Left lung (tissue), 10 donors: ENCODE measurements around the gene SLC26A2. TPM values are rescaled to one million over a fixed set of nuclear protein-coding genes. Genes with fewer than 3 reads are reported as not detected.
"Not testable (repeated sequence)": the region's sequence is repeated elsewhere in the genome, so short reads cannot be mapped to it uniquely, and the experiment has no call there.

ENCODE experiments used
- ATAC-seq: fragments of 200-7000 bp; cut with Tn5 transposase; one replicate; pipeline ENCODE4 v1.9.1; 2020; ENCODE audit warnings: moderate library complexity
- DNase-seq, 4 donors: peaks; one replicate each; pipeline ENCODE4 v3.0.0-alpha.2; 2013 to 2020
- H3K27ac ChIP-seq, 2 donors: fragments of 200-600 bp; sonication (generic) in 1 of 2; one replicate each; pipeline versions ENCODE4 v1.5.0 to v1.8.0; 2020 to 2021
- H3K27me3 ChIP-seq, 2 donors: fragments of 200-600 bp; sonication (generic) in 1 of 2; one replicate each; pipeline versions ENCODE4 v1.5.0 to v1.8.0; 2020 to 2021
- H3K36me3 ChIP-seq, 2 donors: fragments of 200-600 bp; sonication (generic) in 1 of 2; one replicate each; pipeline versions ENCODE4 v1.5.0 to v1.8.0; 2020 to 2021
- H3K4me1 ChIP-seq, 2 donors: fragments of 200-600 bp; one replicate each; pipeline ENCODE4 v1.8.0; 2021
- H3K4me3 ChIP-seq, 2 donors: fragments of 200-600 bp; sonication (generic) in 1 of 2; one replicate each; pipeline versions ENCODE4 v1.5.0 to v1.8.0; 2020 to 2021; ENCODE audit warnings: mild to moderate bottlenecking in 1 of 2
- H3K9me3 ChIP-seq, 2 donors: fragments of 200-600 bp; sonication (generic) in 1 of 2; one replicate each; pipeline versions ENCODE4 v1.5.0 to v1.8.0; 2020 to 2021
- intact Hi-C, 2 donors: fragments of 100-400 bp; cut with DNase I; formaldehyde crosslinking; loops; one replicate each; pipeline versions ENCODE4 v1.11.2 to v1.14.2; 2022
- polyA plus RNA-seq, 6 donors: library from polyadenylated mRNA; unstranded; fragments of 120-200 nt; gene quantifications; one replicate each; pipeline ENCODE4 v1.2.1, GENCODE V29; 2013; ENCODE audit not compliant: insufficient read length in 6 of 6
- total RNA-seq, 2 donors: library from RNA; stranded (reverse); fragmentation: NEBNext Ultra II Directional; extraction: Animal tissue kit (Norgen Biotek cat#: 25700); gene quantifications; one replicate each; pipeline ENCODE4 v1.2.1, GENCODE V29; 2021
- TF ChIP-seq, protein P1 (sequence below), 2 donors: fragments of 200-600 bp; sonication (generic) in 1 of 2; IDR thresholded peaks; one replicate each; pipeline versions ENCODE4 v1.5.0 to v1.8.0; 2021; ENCODE audit warnings: antibody characterized with exemption in 2 of 2
- donor health status: DM: no; HTN: yes; CAD: no.
- donor health status: DM: no; HTN: no; CAD: no.

SLC26A2 gene
- total and polyA plus RNA-seq, 8 donors, result 14.3 to 23.6 (median 21.6) TPM

DNA sequence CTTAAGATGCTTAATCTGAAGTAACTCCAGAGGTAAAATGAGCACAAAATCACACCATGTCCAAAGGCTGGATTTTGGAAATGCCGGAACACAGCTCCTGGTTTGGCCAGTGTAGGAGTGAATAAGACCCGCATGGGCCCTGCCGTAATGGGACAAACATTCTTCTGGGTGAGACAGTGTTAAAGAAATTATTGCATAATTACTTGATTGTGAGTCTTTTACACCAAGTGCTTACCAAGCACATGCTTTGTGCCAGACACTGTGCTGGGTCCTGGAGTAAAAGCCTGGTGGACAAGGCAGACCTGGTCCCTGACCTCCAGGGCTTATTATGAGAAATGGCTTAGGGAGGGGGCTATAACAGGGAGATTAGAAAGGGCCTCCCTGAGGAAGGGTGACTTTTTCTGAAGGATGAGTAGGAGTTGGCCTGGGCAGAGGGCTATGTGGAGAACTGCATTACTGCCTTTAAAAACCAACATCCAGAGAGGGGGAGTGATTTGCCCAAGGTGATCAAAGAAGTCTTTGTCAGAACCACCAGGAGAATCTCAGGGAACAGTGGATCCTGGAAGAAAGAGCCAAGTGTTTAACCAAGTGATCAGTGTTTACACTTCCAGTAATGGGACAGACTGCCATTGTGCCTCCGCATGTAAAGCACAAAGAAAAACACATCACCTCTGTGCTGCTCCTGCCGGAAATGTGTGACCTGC lies 19.5 kb upstream of the SLC26A2 start:
- intact Hi-C loops, result no loop called here
- peaks cover 6 to 43% of the 10 kb centered on the region in 2 donors for H3K4me1 ChIP-seq
- DNase-seq (no peak), ATAC-seq (no peak)
- TF ChIP-seq, protein P1, sequence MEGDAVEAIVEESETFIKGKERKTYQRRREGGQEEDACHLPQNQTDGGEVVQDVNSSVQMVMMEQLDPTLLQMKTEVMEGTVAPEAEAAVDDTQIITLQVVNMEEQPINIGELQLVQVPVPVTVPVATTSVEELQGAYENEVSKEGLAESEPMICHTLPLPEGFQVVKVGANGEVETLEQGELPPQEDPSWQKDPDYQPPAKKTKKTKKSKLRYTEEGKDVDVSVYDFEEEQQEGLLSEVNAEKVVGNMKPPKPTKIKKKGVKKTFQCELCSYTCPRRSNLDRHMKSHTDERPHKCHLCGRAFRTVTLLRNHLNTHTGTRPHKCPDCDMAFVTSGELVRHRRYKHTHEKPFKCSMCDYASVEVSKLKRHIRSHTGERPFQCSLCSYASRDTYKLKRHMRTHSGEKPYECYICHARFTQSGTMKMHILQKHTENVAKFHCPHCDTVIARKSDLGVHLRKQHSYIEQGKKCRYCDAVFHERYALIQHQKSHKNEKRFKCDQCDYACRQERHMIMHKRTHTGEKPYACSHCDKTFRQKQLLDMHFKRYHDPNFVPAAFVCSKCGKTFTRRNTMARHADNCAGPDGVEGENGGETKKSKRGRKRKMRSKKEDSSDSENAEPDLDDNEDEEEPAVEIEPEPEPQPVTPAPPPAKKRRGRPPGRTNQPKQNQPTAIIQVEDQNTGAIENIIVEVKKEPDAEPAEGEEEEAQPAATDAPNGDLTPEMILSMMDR (IDR thresholded peaks at IDR 0.05), result no peak
- H3K36me3 ChIP-seq, result no peaks in the 10 kb centered on the region
- no peak overlapping the region for H3K4me3 ChIP-seq
- no peaks in the 10 kb centered on the region for H3K27me3 ChIP-seq
- no peak overlapping the region for H3K27ac ChIP-seq
- no peaks in the 10 kb centered on the region for H3K9me3 ChIP-seq

DNA sequence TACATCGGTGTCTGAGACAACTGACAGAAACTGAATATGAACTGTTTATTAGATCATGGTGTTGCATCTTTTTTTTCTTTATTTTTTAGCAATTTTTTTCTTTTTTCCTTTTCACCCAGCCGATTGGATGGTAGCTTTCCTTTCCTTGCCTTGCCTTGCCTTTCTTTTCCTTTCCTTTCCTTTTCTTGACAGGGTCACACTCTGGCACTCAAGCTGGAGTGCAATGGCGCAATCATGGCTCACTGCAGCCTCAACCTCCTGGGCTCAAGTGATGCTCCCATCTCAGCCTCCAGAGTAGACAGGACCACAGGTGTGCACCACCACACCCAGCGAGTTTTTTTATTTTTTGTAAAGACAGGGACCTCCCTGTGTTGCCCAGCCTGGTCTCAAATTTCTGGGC lies 18.8 kb upstream of the SLC26A2 start:
- H3K27ac ChIP-seq, result no peak overlapping the region
- intact Hi-C loops, result no loop called here
- peaks cover 6 to 43% of the 10 kb centered on the region in 2 donors for H3K4me1 ChIP-seq
- H3K4me3 ChIP-seq, result no peak overlapping the region
- H3K9me3 ChIP-seq, result no peaks in the 10 kb centered on the region
- TF ChIP-seq, protein P1 (IDR thresholded peaks at IDR 0.05), result no peak
- DNase-seq, result no peak
- H3K36me3 ChIP-seq, result no peaks in the 10 kb centered on the region
- no peak for ATAC-seq
- no peaks in the 10 kb centered on the region for H3K27me3 ChIP-seq

DNA sequence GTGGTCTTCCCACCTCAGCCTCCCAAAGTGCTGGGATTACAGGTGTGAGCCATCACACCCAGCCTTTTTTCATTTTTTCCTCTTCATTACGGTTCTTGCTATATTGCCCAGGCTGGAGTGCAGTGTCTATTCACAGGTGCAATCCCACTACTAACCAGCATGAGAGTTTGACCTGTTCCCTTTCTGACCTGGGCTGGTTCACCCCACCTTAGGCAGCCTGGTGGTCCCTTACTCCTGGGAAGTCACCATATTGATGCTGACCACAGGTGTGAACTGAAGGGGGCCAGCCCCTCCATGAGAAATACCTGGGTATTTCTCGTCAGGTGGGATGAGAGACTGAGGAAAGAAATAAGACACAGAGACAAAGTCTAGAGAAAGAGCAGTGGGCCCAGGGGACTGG lies 18.4 kb upstream of the SLC26A2 start:
- ATAC-seq, result no peak
- no peak overlapping the region for H3K4me3 ChIP-seq
- peaks cover 6 to 39% of the 10 kb centered on the region in 2 donors for H3K4me1 ChIP-seq
- no peaks in the 10 kb centered on the region for H3K27me3 ChIP-seq
- TF ChIP-seq, protein P1 (IDR thresholded peaks at IDR 0.05), result no peak
- no peaks in the 10 kb centered on the region for H3K36me3 ChIP-seq
- DNase-seq, result no peak
- no peak overlapping the region for H3K27ac ChIP-seq
- intact Hi-C loops, result no loop called here
- no peaks in the 10 kb centered on the region for H3K9me3 ChIP-seq

DNA sequence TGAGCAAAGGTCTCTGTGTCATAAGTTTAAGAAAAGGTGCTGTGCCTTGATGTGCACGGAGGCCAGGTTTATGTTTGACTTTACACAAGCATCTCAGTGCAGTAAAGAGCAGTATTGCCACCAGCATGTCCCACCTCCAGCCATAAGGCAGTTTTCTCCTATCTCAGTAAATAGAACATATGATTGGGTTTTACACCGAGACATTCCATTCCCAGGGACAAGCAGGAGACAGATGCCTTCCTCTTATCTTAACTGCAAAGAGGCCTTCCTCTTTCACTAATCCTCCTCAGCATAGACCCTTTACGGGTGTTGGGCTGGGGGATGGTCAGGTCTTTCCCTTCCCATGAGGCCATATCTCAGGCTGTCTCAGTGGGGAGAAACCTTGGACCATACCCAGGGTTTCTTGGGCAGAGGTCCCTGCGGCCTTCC lies 17.8 kb upstream of the SLC26A2 start:
- H3K4me3 ChIP-seq, H3K27me3 ChIP-seq, H3K36me3 ChIP-seq, ATAC-seq, H3K9me3 ChIP-seq, DNase-seq, H3K27ac ChIP-seq, intact Hi-C loops: not testable (repeated sequence)
- H3K4me1 ChIP-seq, result peaks cover 6 to 34% of the 10 kb centered on the region in 2 donors

DNA sequence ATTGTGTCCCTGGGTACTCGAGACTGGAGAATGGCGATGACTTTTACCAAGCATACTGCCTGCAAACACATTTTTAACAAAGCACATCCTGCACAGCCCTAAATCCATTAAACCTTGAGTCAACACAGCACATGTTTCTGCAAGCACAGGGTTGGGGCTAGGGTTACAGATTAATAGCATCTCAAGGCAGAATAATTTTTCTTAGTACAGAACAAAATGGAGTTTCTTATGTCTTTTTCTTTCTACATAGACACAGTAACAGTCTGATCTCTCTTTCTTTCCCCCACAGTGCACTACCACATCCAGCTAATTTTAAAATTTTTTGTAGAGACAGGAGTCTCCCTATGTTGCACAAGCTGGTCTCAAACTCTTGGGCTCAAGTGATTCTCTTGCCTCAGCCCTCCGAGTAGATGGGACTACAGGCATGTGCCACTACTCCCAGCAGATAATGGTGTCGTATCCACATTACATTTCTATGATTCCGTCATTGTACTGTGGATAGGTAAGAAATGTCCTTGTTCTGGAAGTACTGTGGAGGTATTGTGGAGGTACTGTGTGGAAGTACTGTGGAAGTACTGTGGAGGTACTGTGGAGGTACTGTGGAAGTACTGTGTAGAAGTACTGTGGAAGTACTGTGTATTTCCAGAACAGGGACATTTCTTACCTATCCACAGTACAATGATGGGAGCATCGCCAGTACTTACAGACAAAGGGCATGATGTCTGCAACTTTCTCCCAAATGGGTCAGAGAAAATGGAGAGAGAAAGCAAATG lies 17.2 kb upstream of the SLC26A2 start:
- H3K9me3 ChIP-seq, H3K27ac ChIP-seq, H3K4me3 ChIP-seq, H3K36me3 ChIP-seq, intact Hi-C loops, H3K27me3 ChIP-seq, ATAC-seq, DNase-seq: not testable (repeated sequence)
- peaks cover under 1 to 28% of the 10 kb centered on the region in 2 donors for H3K4me1 ChIP-seq

DNA sequence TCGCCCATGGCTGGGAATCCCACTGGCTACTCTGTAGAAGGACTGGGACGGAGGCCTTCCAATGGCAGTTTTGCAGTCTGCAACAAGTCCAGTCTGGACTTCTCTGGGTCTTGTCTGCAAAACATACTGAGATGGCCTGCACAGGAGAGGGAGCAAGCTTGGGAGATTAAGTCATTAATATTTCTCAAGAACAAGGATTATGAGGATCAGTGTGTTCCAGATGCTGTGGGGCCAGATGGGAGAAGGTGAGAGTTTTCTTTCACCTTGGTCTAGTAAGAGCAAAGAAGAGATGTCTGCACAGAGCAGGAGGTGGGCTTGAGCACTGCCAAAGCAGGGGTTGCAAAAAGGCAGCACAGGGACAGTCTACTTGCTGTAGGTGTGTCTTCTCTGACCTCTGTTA lies 15.9 kb upstream of the SLC26A2 start, which contains the start of gene PDE6A:
Gene PDE6A, minus strand, starts transcription at position 128 of the 400 bp plus-strand sequence. Its CDS starts 120 bp downstream, at position 8.
- Histone ChIP-seq H3K4me3 (no peak within 1 kb of the TSS), H3K4me1 (peaks cover 0 to 15% of the 10 kb centered on the region in 2 donors), H3K27ac (no peak within 1 kb of the TSS), H3K9me3 (no peaks in the 10 kb centered on the region), H3K36me3 (no peaks in the 10 kb centered on the region), H3K27me3 (no peaks in the 10 kb centered on the region)
- intact Hi-C loops, result no loop called here
- TF ChIP-seq, protein P1 (IDR thresholded peaks at IDR 0.05), result no peak
- DNase-seq, result no peak
- no peak for ATAC-seq
